Calu3 (cell line): ENCODE data around the gene OGFOD3. TPM values are rescaled to one million over a fixed set of nuclear protein-coding genes. Genes with fewer than 3 reads are reported as not detected.

Experiments used
- Bru-seq: library from RNA; stranded (reverse); fragments of 400-500 nt; gene quantifications from one replicate; lab custom pipeline; 2021; lab: Mats Ljungman, UMichigan
- BruChase-seq, 2 experiments: library from RNA; stranded (reverse); fragments of 400-500 nt; gene quantifications; one replicate each; lab custom pipeline; 2021; lab: Mats Ljungman, UMichigan
- BruUV-seq: library from RNA; stranded (reverse); fragments of 400-500 nt; replicated peaks from 2 replicates; lab custom pipeline; 2021; lab: Mats Ljungman, UMichigan
- CTCF ChIA-PET: fragments of 300-600 bp; sonication (Branson Sonifier 250); formaldehyde crosslinking; loops from one replicate; lab custom pipeline; 2022; ENCODE audit warnings: antibody characterized with exemption; lab: Charles Lee
- DNase-seq: peaks from one replicate; pipeline ENCODE4 v3.0.0; 2022
- H3K27ac Mint-ChIP-seq: one replicate; pipeline ENCODE4 v1.8.0; 2022; ENCODE audit warnings: mixed read lengths; ENCODE audit not compliant: unreplicated experiment
- H3K27me3 Mint-ChIP-seq: one replicate; pipeline ENCODE4 v1.8.0; 2022; ENCODE audit warnings: mixed read lengths; ENCODE audit not compliant: unreplicated experiment
- H3K36me3 Mint-ChIP-seq: one replicate; pipeline ENCODE4 v1.8.0; 2022; ENCODE audit warnings: mild to moderate bottlenecking, moderate library complexity, mixed read lengths; ENCODE audit not compliant: insufficient read depth, unreplicated experiment
- H3K4me1 Mint-ChIP-seq: one replicate; pipeline ENCODE4 v1.8.0; 2022; ENCODE audit warnings: mild to moderate bottlenecking, low read depth, mixed read lengths; ENCODE audit not compliant: unreplicated experiment
- H3K4me3 Mint-ChIP-seq: one replicate; pipeline ENCODE4 v1.8.0; 2022; ENCODE audit warnings: mild to moderate bottlenecking, low read depth, moderate library complexity, mixed read lengths; ENCODE audit not compliant: unreplicated experiment
- H3K9me3 Mint-ChIP-seq: one replicate; pipeline ENCODE4 v1.8.0; 2022; ENCODE audit warnings: low read depth, mixed read lengths; ENCODE audit not compliant: unreplicated experiment
- intact Hi-C: fragments of 100-400 bp; cut with micrococcal nuclease; formaldehyde crosslinking; loops from one replicate; pipeline ENCODE4 v1.10.0; 2022; ENCODE audit not compliant: unreplicated experiment
- long read RNA-seq: library from polyadenylated mRNA; stranded (forward); transcript quantifications from one replicate; pipeline ENCODE4 v2.0.0, GENCODE V29; 2022
- total RNA-seq: library from RNA; stranded (reverse); gene quantifications from 2 replicates; pipeline ENCODE4 v1.2.3, GENCODE V29; 2022
- TF ChIP-seq, protein P1 (sequence below): fragments of 200-600 bp; IDR thresholded peaks from one replicate; pipeline ENCODE4 v1.8.0; 2022; ENCODE audit warnings: antibody characterized with exemption; ENCODE audit not compliant: unreplicated experiment

OGFOD3 gene, protein sequence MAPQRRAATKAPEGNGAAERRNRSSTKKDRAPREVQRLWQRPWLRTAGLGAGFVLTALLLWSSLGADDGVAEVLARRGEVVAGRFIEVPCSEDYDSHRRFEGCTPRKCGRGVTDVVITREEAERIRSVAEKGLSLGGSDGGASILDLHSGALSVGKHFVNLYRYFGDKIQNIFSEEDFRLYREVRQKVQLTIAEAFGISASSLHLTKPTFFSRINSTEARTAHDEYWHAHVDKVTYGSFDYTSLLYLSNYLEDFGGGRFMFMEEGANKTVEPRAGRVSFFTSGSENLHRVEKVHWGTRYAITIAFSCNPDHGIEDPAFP
- total RNA-seq = 29.0 and 38.0 TPM in 2 replicates
- percentile 51 among the genes with signal in this experiment for Bru-seq, nascent RNA
- percentile 62 among the genes with signal in this experiment for BruChase-seq, experiment 1, labeled RNA remaining after a 6-hour chase
- BruChase-seq, experiment 2, labeled RNA remaining after a 2-hour chase = percentile 57 among the genes with signal in this experiment
- long read RNA-seq, full-length matches to known transcripts = 26 of 32 reads
- long read RNA-seq, partial matches to known transcripts = 4 of 32 reads
- long read RNA-seq, other reads (novel, unspliced or antisense) = 2 of 32 reads

DNA sequence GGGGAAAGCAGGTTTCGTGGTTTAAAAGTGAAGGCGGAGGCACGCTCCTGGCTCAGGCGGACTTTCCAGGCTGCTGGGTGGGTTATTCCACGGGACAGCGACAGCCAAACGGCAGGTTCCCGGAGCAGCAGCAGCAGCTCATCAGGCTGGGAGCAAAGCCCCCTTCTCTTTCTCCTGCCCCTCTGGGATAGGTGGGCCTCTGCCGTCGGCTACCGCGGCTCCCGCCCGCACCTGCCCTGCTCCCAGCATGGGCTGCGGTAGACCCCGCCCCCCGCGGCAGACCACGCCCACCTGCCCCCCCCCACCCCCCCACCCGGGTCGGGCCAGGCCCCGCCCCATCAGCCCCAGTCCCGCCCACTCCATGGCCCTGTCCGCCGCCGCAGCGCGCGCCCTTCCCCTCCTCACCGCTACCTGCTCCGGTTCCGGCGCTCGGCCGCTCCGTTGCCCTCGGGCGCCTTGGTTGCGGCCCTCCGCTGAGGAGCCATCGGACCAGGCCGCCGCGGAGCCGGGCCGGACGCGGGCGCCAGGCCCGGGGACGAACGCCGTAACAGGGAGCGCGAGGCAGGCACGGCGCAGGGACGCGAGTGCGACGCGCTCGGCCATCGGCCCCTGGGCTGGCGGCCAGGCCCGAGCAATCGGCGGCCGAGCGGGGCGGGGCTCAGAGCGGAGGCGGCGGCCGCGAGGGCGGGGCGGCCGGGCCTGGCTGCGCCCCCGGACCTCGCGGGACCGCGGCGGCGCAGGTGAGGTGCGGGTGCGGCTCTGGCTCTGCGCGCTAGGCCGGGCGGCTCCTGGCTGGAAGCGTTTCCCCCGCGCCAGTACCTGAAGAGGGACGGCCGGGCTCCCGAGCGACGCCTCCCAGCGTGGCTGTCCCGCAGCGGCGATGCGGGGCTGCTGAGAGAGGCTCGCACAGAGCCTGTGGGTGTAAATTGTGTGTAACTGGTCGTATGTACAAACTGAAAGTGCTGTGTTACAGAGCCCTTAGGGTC, at the start of gene OGFOD3, which contains the start of gene HEXD:
OGFOD3 (minus strand) TSS at position 586 of the 986 bp plus-strand sequence; CDS start at position 485, 101 bp downstream.
HEXD (plus strand) TSS at position 347 of the 986 bp plus-strand sequence. CDS start 1,453 bp downstream, outside the sequence.
- DNase-seq = peak; percentile 91
- intact Hi-C loops = no loop called here
- Mint-ChIP-seq H3K36me3 (peaks cover 18% of the 10 kb centered on the region), H3K9me3 (no peaks in the 10 kb centered on the region), H3K4me1 (no peaks in the 10 kb centered on the region), H3K27me3 (no peaks in the 10 kb centered on the region), H3K27ac (no peak within 1 kb of the TSS), H3K4me3 (peak within 1 kb of the TSS; percentile 72)
- CTCF ChIA-PET = no interaction called here
- TF ChIP-seq, protein P1, sequence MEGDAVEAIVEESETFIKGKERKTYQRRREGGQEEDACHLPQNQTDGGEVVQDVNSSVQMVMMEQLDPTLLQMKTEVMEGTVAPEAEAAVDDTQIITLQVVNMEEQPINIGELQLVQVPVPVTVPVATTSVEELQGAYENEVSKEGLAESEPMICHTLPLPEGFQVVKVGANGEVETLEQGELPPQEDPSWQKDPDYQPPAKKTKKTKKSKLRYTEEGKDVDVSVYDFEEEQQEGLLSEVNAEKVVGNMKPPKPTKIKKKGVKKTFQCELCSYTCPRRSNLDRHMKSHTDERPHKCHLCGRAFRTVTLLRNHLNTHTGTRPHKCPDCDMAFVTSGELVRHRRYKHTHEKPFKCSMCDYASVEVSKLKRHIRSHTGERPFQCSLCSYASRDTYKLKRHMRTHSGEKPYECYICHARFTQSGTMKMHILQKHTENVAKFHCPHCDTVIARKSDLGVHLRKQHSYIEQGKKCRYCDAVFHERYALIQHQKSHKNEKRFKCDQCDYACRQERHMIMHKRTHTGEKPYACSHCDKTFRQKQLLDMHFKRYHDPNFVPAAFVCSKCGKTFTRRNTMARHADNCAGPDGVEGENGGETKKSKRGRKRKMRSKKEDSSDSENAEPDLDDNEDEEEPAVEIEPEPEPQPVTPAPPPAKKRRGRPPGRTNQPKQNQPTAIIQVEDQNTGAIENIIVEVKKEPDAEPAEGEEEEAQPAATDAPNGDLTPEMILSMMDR = no peak
- BruUV-seq = no TSS peak

DNA sequence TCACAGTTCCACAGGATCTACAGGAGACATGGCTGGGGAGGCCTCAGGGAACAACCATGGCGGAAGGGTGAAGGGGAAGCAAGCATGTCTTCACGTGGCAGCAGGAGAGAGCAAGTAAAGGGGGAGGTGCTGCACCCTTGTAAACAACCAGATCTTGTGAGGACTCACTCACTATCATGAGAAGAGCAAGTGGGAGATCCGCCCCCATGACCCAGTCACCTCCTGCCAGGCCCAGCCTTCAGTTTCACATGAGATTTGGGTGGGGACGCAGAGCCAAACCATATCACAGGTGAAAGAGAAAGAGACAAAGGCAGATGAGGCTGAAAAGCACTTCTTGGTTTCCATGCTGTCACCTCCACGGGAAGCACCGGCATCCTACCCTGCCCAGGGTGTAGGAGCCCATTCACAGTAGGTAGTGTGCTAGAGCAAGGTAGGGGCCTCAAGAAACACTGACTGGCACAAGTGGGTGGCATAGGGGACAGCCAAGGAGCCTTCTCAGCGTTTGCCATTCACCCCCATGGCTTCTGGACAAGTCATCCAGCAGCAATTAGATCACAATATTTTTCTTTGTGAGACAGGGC, 46.7 kb upstream of the OGFOD3 start:
- Mint-ChIP-seq H3K27ac (no peak overlapping the region), H3K4me3 (no peak overlapping the region), H3K27me3 (no peaks in the 10 kb centered on the region), H3K4me1 (peaks cover 24% of the 10 kb centered on the region), H3K9me3 (no peaks in the 10 kb centered on the region), H3K36me3 (peaks cover 43% of the 10 kb centered on the region)
- CTCF ChIA-PET = no interaction called here
- TF ChIP-seq, protein P1 = no peak
- intact Hi-C loops = no loop called here
- DNase-seq = no peak
- no TSS peak for BruUV-seq

DNA sequence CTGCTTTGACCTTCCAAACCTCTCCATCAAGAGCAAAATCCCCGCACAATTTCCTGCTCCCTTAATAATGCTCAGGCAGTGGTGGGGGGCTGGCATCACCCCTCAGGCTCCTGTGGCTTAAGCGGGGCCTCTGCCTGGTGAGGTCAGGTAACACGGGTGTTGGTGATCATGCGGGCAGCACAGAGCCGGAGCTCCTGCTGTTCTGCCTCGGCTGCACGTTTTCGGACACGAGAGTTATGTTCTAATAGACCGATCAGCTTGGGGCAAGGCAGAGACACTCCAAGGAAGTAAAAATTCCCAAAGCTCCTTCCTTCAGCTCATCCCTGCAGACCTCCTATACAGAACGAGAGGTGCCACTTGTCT, 46.2 kb upstream of the OGFOD3 start:
- peaks cover 46% of the 10 kb centered on the region for H3K36me3 Mint-ChIP-seq
- DNase-seq = no peak
- intact Hi-C loops = no loop called here
- H3K27ac Mint-ChIP-seq = no peak overlapping the region
- no peak overlapping the region for H3K4me3 Mint-ChIP-seq
- H3K9me3 Mint-ChIP-seq = no peaks in the 10 kb centered on the region
- no peaks in the 10 kb centered on the region for H3K27me3 Mint-ChIP-seq
- H3K4me1 Mint-ChIP-seq = peaks cover 24% of the 10 kb centered on the region
- CTCF ChIA-PET = no interaction called here
- TF ChIP-seq, protein P1 = no peak
- no TSS peak for BruUV-seq
